GM12801 (cell line): ENCODE data around the gene SPRED1.

Source experiments
- CTCF ChIP-seq: IDR thresholded peaks from one replicate; pipeline ENCODE4 v1.5.1; 2011; ENCODE audit warnings: control low read depth; ENCODE audit not compliant: insufficient read length; ENCODE audit errors: extremely low read depth

SPRED1 gene

GRCh38 chr15:38369936-38370478, 117.4 kb downstream of the SPRED1 start:
- no peak for TF ChIP-seq CTCF

- no peak for TF ChIP-seq CTCF
Observed at GRCh38 chr15:38373016-38373415, 120.4 kb downstream of the SPRED1 start.

GRCh38 chr15:38374029-38374428, 121.4 kb downstream of the SPRED1 start:
- TF ChIP-seq CTCF = no peak

GRCh38 chr15:38374556-38374955, 121.9 kb downstream of the SPRED1 start:
- TF ChIP-seq CTCF = no peak

- TF ChIP-seq CTCF = no peak
Observed at GRCh38 chr15:38376081-38376480, 123.4 kb downstream of the SPRED1 start.

GRCh38 chr15:38377636-38378035, 125.0 kb downstream of the SPRED1 start:
- TF ChIP-seq CTCF = no peak

GRCh38 chr15:38378161-38378560, 125.5 kb downstream of the SPRED1 start:
- TF ChIP-seq CTCF = no peak
